A673 (cell line): Measurements from ENCODE around the gene OSBP2. TPM values are rescaled to one million over a fixed set of nuclear protein-coding genes. Genes with fewer than 3 reads are reported as not detected.

Experiments
- BruUV-seq: library from RNA; stranded (reverse); fragments of 400-500 nt; replicated peaks from 2 replicates; lab custom pipeline; 2021; lab: Mats Ljungman, UMichigan
- CTCF ChIA-PET: fragments of 300-600 bp; sonication (Branson Sonifier 250); formaldehyde crosslinking; loops from one replicate; lab custom pipeline; 2022; ENCODE audit warnings: antibody characterized with exemption; lab: Charles Lee
- POLR2A ChIA-PET: fragments of 300-600 bp; sonication (Branson Sonifier 250); formaldehyde crosslinking; loops from one replicate; lab custom pipeline; 2022; ENCODE audit warnings: antibody characterized with exemption; ENCODE audit not compliant: low non-redundant PET; lab: Charles Lee
- DNase-seq: peaks from one replicate; pipeline ENCODE4 v3.0.0-alpha.2; 2015; ENCODE audit warnings: low spot score
- H3K27ac ChIP-seq: fragments of 200-600 bp; sonication (generic); 2 replicates; pipeline ENCODE4 v1.5.1; 2016; ENCODE audit warnings: mixed run types, low read depth, mild to moderate bottlenecking, mixed read lengths, antibody characterized with exemption, low read length; ENCODE audit not compliant: poor library complexity, severe bottlenecking
- H3K27me3 ChIP-seq: fragments of 200-600 bp; sonication (generic); replicated peaks from 2 replicates; pipeline ENCODE4 v1.6.1; 2017; ENCODE audit warnings: mixed run types, low read depth, mild to moderate bottlenecking, mixed read lengths, antibody characterized with exemption, low read length; ENCODE audit not compliant: insufficient read depth, poor library complexity
- H3K36me3 ChIP-seq: fragments of 200-600 bp; sonication (generic); 2 replicates; pipeline ENCODE4 v1.6.1; 2016; ENCODE audit warnings: mixed run types, mild to moderate bottlenecking, mixed read lengths, antibody characterized with exemption, low read length; ENCODE audit not compliant: insufficient read depth, poor library complexity, severe bottlenecking
- H3K4me1 ChIP-seq: fragments of 200-600 bp; sonication (generic); 2 replicates; pipeline ENCODE4 v1.6.1; 2017; ENCODE audit warnings: mixed run types, mild to moderate bottlenecking, mixed read lengths, antibody characterized with exemption, low read length; ENCODE audit not compliant: insufficient read depth, poor library complexity, severe bottlenecking
- H3K4me3 ChIP-seq: fragments of 200-600 bp; sonication (generic); 2 replicates; pipeline ENCODE4 v1.5.1; 2016; ENCODE audit warnings: low read depth, mixed run types, mild to moderate bottlenecking, mixed read lengths, low read length; ENCODE audit not compliant: poor library complexity, severe bottlenecking
- H3K9me3 ChIP-seq: fragments of 200-600 bp; sonication (generic); 2 replicates; pipeline ENCODE4 v1.6.1; 2016; ENCODE audit warnings: mixed run types, low read depth, mild to moderate bottlenecking, mixed read lengths, antibody characterized with exemption, low read length; ENCODE audit not compliant: poor library complexity, severe bottlenecking
- CTCF ChIP-seq: fragments of 300-800, 200-600 bp; sonication (generic); conservative IDR thresholded peaks from 2 replicates; pipeline ENCODE4 v1.5.1; 2017; ENCODE audit warnings: low read depth, mild to moderate bottlenecking, antibody characterized with exemption, low read length, moderate library complexity, mixed read lengths
- EZH2 ChIP-seq: fragments of 200-600 bp; sonication (generic); IDR thresholded peaks from 2 replicates; pipeline ENCODE4 v1.6.1; 2017; ENCODE audit warnings: borderline replicate concordance, low read depth, mild to moderate bottlenecking, mixed read lengths, antibody characterized with exemption, low read length; ENCODE audit not compliant: poor library complexity, severe bottlenecking
- intact Hi-C: fragments of 100-400 bp; cut with micrococcal nuclease; formaldehyde crosslinking; loops from one replicate; pipeline ENCODE4 v1.10.0; 2022; ENCODE audit not compliant: unreplicated experiment
- total RNA-seq: library from RNA; stranded (reverse); gene quantifications from 2 replicates; pipeline ENCODE4 v1.2.3, GENCODE V29; 2021

OSBP2 gene
- total RNA-seq, 1 experiment from 2014 or later, result 1.8 TPM

- no peak for DNase-seq
- H3K27ac ChIP-seq, result no peak overlapping the region
- H3K4me1 ChIP-seq, result no peaks in the 10 kb centered on the region
- POLR2A ChIA-PET, result no interaction called here
- no TSS peak for BruUV-seq
- no peaks in the 10 kb centered on the region for H3K27me3 ChIP-seq
- TF ChIP-seq EZH2, result no peak
- no peak for TF ChIP-seq CTCF
- no peaks in the 10 kb centered on the region for H3K36me3 ChIP-seq
- H3K9me3 ChIP-seq, result no peaks in the 10 kb centered on the region
- intact Hi-C loops, result no loop called here
- CTCF ChIA-PET, result no interaction called here
- H3K4me3 ChIP-seq, result no peak overlapping the region
These were observed 196.7 kb downstream of the OSBP2 start for GRCh38 chr22:30891443-30891755.

GRCh38 chr22:30891781-30892180 is 197.1 kb downstream of the OSBP2 start:
- ChIA-PET POLR2A (no interaction called here), CTCF (no interaction called here)
- intact Hi-C loops, result no loop called here
- DNase-seq, result no peak
- TF ChIP-seq CTCF (no peak), EZH2 (no peak)
- no TSS peak for BruUV-seq
- Histone ChIP-seq H3K36me3 (no peaks in the 10 kb centered on the region), H3K27me3 (no peaks in the 10 kb centered on the region), H3K4me3 (no peak overlapping the region), H3K9me3 (no peaks in the 10 kb centered on the region), H3K27ac (no peak overlapping the region), H3K4me1 (no peaks in the 10 kb centered on the region)

- Histone ChIP-seq H3K27me3 (no peaks in the 10 kb centered on the region), H3K4me3 (no peak overlapping the region), H3K27ac (no peak overlapping the region), H3K9me3 (no peaks in the 10 kb centered on the region), H3K36me3 (no peaks in the 10 kb centered on the region), H3K4me1 (no peaks in the 10 kb centered on the region)
- no TSS peak for BruUV-seq
- DNase-seq, result no peak
- intact Hi-C loops, result no loop called here
- TF ChIP-seq CTCF (no peak), EZH2 (no peak)
- CTCF ChIA-PET, result interaction anchor here (0.5 kb wide), 1 partner anchor 30 kb away, joined by 5 read pairs; no protein-coding TSS in a partner anchor
- POLR2A ChIA-PET, result no interaction called here
These were observed 197.6 kb downstream of the OSBP2 start for GRCh38 chr22:30892286-30892685.
